K562 (cell line): ENCODE data around the gene DBNDD2. TPM values are rescaled to one million over a fixed set of nuclear protein-coding genes. Genes with fewer than 3 reads are reported as not detected.

Experiments
- ATAC-seq: fragments of 200-7000 bp; cut with Tn5 transposase; 3 replicates; pipeline ENCODE4 v1.9.1; 2020; ENCODE audit warnings: moderate library complexity
- BruUV-seq: library from RNA; stranded (reverse); fragments of 400-500 nt; replicated peaks from 2 replicates; lab custom pipeline; 2021; lab: Mats Ljungman, UMichigan
- CTCF ChIA-PET: fragments of 300-600 bp; formaldehyde crosslinking; extraction: SDS; loops from one replicate; lab custom pipeline; 2021; ENCODE audit warnings: low intra/inter-chr PET ratio; lab: Yijun Ruan, JAX
- POLR2A ChIA-PET: fragments of 300-600, 350-650 bp; sonication (Branson Sonifier 250); formaldehyde crosslinking; extraction: SDS; loops from one replicate; lab custom pipeline; 2021; ENCODE audit warnings: antibody characterized with exemption, inconsistent platforms; lab: Yijun Ruan, JAX
- DNase-seq, 4 experiments: peaks; one replicate each; pipeline versions ENCODE4 v3.0.0 to v3.0.0-alpha.2; 2011 to 2018; ENCODE audit warnings: low spot score in 3 of 4, mixed read lengths in 3 of 4; ENCODE audit errors: extremely low read depth in 1 of 4
- FAIRE-seq: peaks from 2 replicates; lab custom pipeline; 2011; peaks lifted over from hg19 to GRCh38; lab: Jason Lieb, UNC
- H2AFZ ChIP-seq: 2 replicates; pipeline ENCODE4 v1.6.0; 2011; ENCODE audit warnings: low read depth, low read length, control low read depth, inconsistent platforms
- H3K27ac ChIP-seq: fragments of 200-600 bp; 3 replicates; pipeline ENCODE4 v1.8.0; 2011; ENCODE audit warnings: low read depth, mild to moderate bottlenecking, control low read depth, inconsistent platforms, low read length, moderate library complexity, mixed read lengths; ENCODE audit errors: extremely low read depth
- H3K27me3 ChIP-seq, 2 experiments: fragments of 300-600 bp in 1 of 2; 2 replicates in 1 of 2; 3 replicates in 1 of 2; pipeline versions ENCODE4 v1.6.0 to v1.8.0; 2011; ENCODE audit warnings: inconsistent platforms in 2 of 2, low read length in 2 of 2, mild to moderate bottlenecking in 1 of 2, mixed read lengths in 1 of 2, moderate library complexity in 1 of 2; ENCODE audit not compliant: control insufficient read depth in 2 of 2, insufficient read depth in 2 of 2
- H3K36me3 ChIP-seq: fragments of 300-600 bp; 3 replicates; pipeline ENCODE4 v1.8.0; 2011; ENCODE audit warnings: mild to moderate bottlenecking, low read length, inconsistent platforms; ENCODE audit not compliant: control insufficient read depth, insufficient read depth
- H3K4me1 ChIP-seq, 2 experiments: fragments of 200-600 bp in 1 of 2; replicated peaks in 1 of 2; 2 replicates in 1 of 2; 3 replicates in 1 of 2; pipeline versions ENCODE4 v1.5.1 to v1.8.0; 2011; ENCODE audit warnings: inconsistent platforms in 2 of 2, low read length in 2 of 2, mild to moderate bottlenecking in 1 of 2, mixed read lengths in 1 of 2, moderate library complexity in 1 of 2; ENCODE audit not compliant: control insufficient read depth in 2 of 2, insufficient read depth in 2 of 2
- H3K4me2 ChIP-seq: 2 replicates; pipeline ENCODE4 v1.6.1; 2011; ENCODE audit warnings: low read length, control low read depth, inconsistent platforms, mixed read lengths; ENCODE audit not compliant: insufficient read depth
- H3K4me3 ChIP-seq: fragments of 200-600 bp; sonication (generic), shearing (Covaris generic); 2 replicates; pipeline ENCODE4 v1.5.1; 2016; ENCODE audit warnings: control low read depth, inconsistent platforms
- H3K79me2 ChIP-seq: fragments of 200-600 bp; 3 replicates; pipeline ENCODE4 v1.8.0; 2011; ENCODE audit warnings: low read length, inconsistent platforms; ENCODE audit not compliant: control insufficient read depth, insufficient read depth
- H3K9ac ChIP-seq, 2 experiments: 2 replicates each; pipeline versions ENCODE4 v1.6.0 to v1.6.1; 2011; ENCODE audit warnings: low read depth in 2 of 2, low read length in 2 of 2, control low read depth in 1 of 2, inconsistent platforms in 1 of 2, mild to moderate bottlenecking in 1 of 2, mixed read lengths in 1 of 2; ENCODE audit not compliant: insufficient read depth in 1 of 2
- H3K9me1 ChIP-seq: one replicate; pipeline ENCODE4 v1.6.0; 2011; ENCODE audit warnings: inconsistent platforms, mild to moderate bottlenecking, low read length, moderate library complexity; ENCODE audit not compliant: control insufficient read depth, insufficient read depth
- H3K9me3 ChIP-seq: replicated peaks from 2 replicates; pipeline ENCODE4 v1.5.1; 2011; ENCODE audit warnings: low read depth, low read length, inconsistent platforms; ENCODE audit not compliant: control insufficient read depth, insufficient read depth
- H4K20me1 ChIP-seq: replicated peaks from 2 replicates; pipeline ENCODE4 v1.6.1; 2011; ENCODE audit warnings: low read length, inconsistent platforms, mixed read lengths; ENCODE audit not compliant: control insufficient read depth, insufficient read depth
- CBX2 ChIP-seq: fragments of 200-600 bp; sonication (generic); IDR thresholded peaks from one replicate; pipeline ENCODE4 v1.6.1; 2012; ENCODE audit warnings: mild to moderate bottlenecking, low read length, inconsistent platforms; ENCODE audit not compliant: insufficient read depth, poor library complexity, severe bottlenecking
- HMG20B ChIP-seq: fragments of 250-450 bp; sonication (Bioruptor Pico); IDR thresholded peaks from 2 replicates; pipeline ENCODE4 v1.5.0; 2021; ENCODE audit warnings: mild to moderate bottlenecking
- NR2C1 ChIP-seq, 2 experiments: fragments of 450-650 bp; IDR thresholded peaks; 2 replicates each; pipeline ENCODE4 v1.6.1; 2017; ENCODE audit warnings: mild to moderate bottlenecking in 2 of 2, antibody characterized with exemption in 1 of 2, inconsistent platforms in 1 of 2, missing compliant biosample characterization in 1 of 2, missing genetic modification characterization in 1 of 2
- RBM39 ChIP-seq: fragments of 200-400 bp; formaldehyde crosslinking; optimal IDR thresholded peaks from 2 replicates; pipeline ENCODE3; 2018; ENCODE audit warnings: low read depth, low read length
- SMARCE1 ChIP-seq: fragments of 450-650 bp; IDR thresholded peaks from 2 replicates; pipeline ENCODE4 v1.7.1; 2016; ENCODE audit warnings: mild to moderate bottlenecking
- WGBS: fragments of 100-300 bp; shearing (Covaris generic); methylation state at CpG from one replicate; pipeline ENCODE4 v1.1.6; 2016; ENCODE audit warnings: low coverage, mixed read lengths; ENCODE audit not compliant: insufficient coverage; ENCODE audit errors: missing lambda C conversion rate; 5-methylcytosine and 5-hydroxymethylcytosine counted together
- in situ Hi-C: fragments of 300-500 bp; cut with MboI; formaldehyde crosslinking; loops from 4 replicates; pipeline ENCODE4 v1.15.0; 2018; ENCODE audit warnings: inconsistent platforms, mixed read lengths
- intact Hi-C: fragments of 100-400 bp; cut with micrococcal nuclease; formaldehyde crosslinking; loops from 2 replicates; pipeline ENCODE4 v1.14.2; 2022
- polyA plus RNA-seq, 8 experiments: library from polyadenylated mRNA; depleted of rRNA in 4 of 8; stranded (reverse) in 5 of 8; unstranded in 3 of 8; fragments of >200 nt; fragmentation: Nextera tagmentation in 2 of 8; fragmentation: Illumina TruSeq in 1 of 8; extraction: Ambion mirVana in 2 of 8; extraction: Trizol in 1 of 8; gene quantifications; 2 replicates each; pipeline versions ENCODE4 v1.2.1 to v1.2.3, GENCODE V29; 2011 to 2014; ENCODE audit warnings: inconsistent platforms in 1 of 8, missing spikeins in 1 of 8
- total RNA-seq, 7 experiments: library from RNA; depleted of rRNA in 6 of 7; stranded (reverse); fragments of >200 nt in 6 of 7; fragmentation: Illumina TruSeq in 2 of 7; extraction: Trizol in 2 of 7; gene quantifications; 2 replicates each; pipeline versions ENCODE4 v1.2.1 to v1.2.3, GENCODE V29; 2011 to 2021; ENCODE audit warnings: low replicate concordance in 1 of 7
- TF ChIP-seq, protein P1 (sequence below): fragments of 450-650 bp; IDR thresholded peaks from 2 replicates; pipeline ENCODE4 v1.6.1; 2016; ENCODE audit warnings: mild to moderate bottlenecking, moderate library complexity
- TF ChIP-seq, protein P2 (sequence below): fragments of 150-350 bp; conservative IDR thresholded peaks from 2 replicates; pipeline ENCODE4 v1.6.1; 2014; ENCODE audit warnings: low read length

Gene DBNDD2
- total and polyA plus RNA-seq, 9 of the 15 experiments (the other 6 are each of a cell fraction or from before 2014, with no cell fraction given) = 12.8 to 64.0 (median 35.8) TPM

DNA sequence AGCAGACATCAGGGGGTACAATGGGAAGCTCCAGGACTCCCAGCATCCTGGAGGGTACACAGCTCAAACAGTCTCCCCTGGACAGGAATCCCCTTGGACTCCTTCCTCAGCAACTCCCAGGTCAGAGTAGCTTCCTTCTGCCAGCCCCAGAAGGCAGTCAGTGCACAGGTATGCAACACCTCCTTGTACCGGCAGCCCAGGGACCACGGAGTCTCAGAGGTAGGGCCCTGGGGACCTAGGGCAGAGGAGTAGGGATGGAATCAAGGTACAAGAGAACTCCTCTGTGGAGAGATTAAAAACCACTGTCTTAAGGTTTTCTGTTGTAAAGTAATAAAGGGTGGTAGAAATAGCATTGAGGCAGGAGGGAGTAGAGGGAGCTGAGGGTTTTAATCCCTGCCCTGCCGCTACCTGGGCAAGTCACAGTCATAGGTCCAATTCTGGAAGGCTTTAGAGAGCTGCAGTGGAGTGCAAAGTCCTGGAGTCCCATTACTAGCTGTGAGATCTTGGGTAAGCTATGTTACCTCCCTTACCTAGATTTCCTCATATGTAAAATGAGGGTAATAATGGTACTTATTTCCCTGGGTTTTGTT lies 37.4 kb upstream of the DBNDD2 start:
- no peaks in the 10 kb centered on the region for H3K27me3 ChIP-seq
- WGBS = 87% methylated on average over 3 of the region's 3 CpGs
- no peaks in the 10 kb centered on the region for H4K20me1 ChIP-seq
- H2AFZ ChIP-seq = no peak overlapping the region
- ATAC-seq (no peak), DNase-seq (no peak), FAIRE-seq (no peak)
- no peaks in the 10 kb centered on the region for H3K9me3 ChIP-seq
- no peak overlapping the region for H3K4me3 ChIP-seq
- peaks cover 30% of the 10 kb centered on the region for H3K36me3 ChIP-seq
- H3K27ac ChIP-seq = no peak overlapping the region
- H3K79me2 ChIP-seq = no peaks in the 10 kb centered on the region; the same call in 2 of the 3 replicates
- H3K9me1 ChIP-seq = no peaks in the 10 kb centered on the region
- intact Hi-C loops = loop anchor here (5.0 kb wide), 1 partner anchor 402 kb away; no protein-coding TSS in a partner anchor
- no peak overlapping the region for H3K4me2 ChIP-seq
- POLR2A ChIA-PET = interaction anchor here (0.8 to 3.6 kb wide), 5 partner anchors 7 to 76 kb away, joined by 3 to 38 read pairs (median 4); partner anchors contain the start of gene SYS1
- no TSS peak for BruUV-seq
- CTCF ChIA-PET = no interaction called here
- peaks cover 7 to 15% of the 10 kb centered on the region in 2 experiments; a peak in 4 of 5 replicates for H3K4me1 ChIP-seq
- H3K9ac ChIP-seq = no peak overlapping the region
- in situ Hi-C loops = loop anchor here (5.0 kb wide), 1 partner anchor 67 kb away; no protein-coding TSS in a partner anchor
- TF ChIP-seq, protein P1, sequence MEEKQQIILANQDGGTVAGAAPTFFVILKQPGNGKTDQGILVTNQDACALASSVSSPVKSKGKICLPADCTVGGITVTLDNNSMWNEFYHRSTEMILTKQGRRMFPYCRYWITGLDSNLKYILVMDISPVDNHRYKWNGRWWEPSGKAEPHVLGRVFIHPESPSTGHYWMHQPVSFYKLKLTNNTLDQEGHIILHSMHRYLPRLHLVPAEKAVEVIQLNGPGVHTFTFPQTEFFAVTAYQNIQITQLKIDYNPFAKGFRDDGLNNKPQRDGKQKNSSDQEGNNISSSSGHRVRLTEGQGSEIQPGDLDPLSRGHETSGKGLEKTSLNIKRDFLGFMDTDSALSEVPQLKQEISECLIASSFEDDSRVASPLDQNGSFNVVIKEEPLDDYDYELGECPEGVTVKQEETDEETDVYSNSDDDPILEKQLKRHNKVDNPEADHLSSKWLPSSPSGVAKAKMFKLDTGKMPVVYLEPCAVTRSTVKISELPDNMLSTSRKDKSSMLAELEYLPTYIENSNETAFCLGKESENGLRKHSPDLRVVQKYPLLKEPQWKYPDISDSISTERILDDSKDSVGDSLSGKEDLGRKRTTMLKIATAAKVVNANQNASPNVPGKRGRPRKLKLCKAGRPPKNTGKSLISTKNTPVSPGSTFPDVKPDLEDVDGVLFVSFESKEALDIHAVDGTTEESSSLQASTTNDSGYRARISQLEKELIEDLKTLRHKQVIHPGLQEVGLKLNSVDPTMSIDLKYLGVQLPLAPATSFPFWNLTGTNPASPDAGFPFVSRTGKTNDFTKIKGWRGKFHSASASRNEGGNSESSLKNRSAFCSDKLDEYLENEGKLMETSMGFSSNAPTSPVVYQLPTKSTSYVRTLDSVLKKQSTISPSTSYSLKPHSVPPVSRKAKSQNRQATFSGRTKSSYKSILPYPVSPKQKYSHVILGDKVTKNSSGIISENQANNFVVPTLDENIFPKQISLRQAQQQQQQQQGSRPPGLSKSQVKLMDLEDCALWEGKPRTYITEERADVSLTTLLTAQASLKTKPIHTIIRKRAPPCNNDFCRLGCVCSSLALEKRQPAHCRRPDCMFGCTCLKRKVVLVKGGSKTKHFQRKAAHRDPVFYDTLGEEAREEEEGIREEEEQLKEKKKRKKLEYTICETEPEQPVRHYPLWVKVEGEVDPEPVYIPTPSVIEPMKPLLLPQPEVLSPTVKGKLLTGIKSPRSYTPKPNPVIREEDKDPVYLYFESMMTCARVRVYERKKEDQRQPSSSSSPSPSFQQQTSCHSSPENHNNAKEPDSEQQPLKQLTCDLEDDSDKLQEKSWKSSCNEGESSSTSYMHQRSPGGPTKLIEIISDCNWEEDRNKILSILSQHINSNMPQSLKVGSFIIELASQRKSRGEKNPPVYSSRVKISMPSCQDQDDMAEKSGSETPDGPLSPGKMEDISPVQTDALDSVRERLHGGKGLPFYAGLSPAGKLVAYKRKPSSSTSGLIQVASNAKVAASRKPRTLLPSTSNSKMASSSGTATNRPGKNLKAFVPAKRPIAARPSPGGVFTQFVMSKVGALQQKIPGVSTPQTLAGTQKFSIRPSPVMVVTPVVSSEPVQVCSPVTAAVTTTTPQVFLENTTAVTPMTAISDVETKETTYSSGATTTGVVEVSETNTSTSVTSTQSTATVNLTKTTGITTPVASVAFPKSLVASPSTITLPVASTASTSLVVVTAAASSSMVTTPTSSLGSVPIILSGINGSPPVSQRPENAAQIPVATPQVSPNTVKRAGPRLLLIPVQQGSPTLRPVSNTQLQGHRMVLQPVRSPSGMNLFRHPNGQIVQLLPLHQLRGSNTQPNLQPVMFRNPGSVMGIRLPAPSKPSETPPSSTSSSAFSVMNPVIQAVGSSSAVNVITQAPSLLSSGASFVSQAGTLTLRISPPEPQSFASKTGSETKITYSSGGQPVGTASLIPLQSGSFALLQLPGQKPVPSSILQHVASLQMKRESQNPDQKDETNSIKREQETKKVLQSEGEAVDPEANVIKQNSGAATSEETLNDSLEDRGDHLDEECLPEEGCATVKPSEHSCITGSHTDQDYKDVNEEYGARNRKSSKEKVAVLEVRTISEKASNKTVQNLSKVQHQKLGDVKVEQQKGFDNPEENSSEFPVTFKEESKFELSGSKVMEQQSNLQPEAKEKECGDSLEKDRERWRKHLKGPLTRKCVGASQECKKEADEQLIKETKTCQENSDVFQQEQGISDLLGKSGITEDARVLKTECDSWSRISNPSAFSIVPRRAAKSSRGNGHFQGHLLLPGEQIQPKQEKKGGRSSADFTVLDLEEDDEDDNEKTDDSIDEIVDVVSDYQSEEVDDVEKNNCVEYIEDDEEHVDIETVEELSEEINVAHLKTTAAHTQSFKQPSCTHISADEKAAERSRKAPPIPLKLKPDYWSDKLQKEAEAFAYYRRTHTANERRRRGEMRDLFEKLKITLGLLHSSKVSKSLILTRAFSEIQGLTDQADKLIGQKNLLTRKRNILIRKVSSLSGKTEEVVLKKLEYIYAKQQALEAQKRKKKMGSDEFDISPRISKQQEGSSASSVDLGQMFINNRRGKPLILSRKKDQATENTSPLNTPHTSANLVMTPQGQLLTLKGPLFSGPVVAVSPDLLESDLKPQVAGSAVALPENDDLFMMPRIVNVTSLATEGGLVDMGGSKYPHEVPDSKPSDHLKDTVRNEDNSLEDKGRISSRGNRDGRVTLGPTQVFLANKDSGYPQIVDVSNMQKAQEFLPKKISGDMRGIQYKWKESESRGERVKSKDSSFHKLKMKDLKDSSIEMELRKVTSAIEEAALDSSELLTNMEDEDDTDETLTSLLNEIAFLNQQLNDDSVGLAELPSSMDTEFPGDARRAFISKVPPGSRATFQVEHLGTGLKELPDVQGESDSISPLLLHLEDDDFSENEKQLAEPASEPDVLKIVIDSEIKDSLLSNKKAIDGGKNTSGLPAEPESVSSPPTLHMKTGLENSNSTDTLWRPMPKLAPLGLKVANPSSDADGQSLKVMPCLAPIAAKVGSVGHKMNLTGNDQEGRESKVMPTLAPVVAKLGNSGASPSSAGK = no peak
- TF ChIP-seq RBM39 = no peak
- TF ChIP-seq HMG20B (CRISPR knock-in tag) = no peak
- TF ChIP-seq, protein P2, sequence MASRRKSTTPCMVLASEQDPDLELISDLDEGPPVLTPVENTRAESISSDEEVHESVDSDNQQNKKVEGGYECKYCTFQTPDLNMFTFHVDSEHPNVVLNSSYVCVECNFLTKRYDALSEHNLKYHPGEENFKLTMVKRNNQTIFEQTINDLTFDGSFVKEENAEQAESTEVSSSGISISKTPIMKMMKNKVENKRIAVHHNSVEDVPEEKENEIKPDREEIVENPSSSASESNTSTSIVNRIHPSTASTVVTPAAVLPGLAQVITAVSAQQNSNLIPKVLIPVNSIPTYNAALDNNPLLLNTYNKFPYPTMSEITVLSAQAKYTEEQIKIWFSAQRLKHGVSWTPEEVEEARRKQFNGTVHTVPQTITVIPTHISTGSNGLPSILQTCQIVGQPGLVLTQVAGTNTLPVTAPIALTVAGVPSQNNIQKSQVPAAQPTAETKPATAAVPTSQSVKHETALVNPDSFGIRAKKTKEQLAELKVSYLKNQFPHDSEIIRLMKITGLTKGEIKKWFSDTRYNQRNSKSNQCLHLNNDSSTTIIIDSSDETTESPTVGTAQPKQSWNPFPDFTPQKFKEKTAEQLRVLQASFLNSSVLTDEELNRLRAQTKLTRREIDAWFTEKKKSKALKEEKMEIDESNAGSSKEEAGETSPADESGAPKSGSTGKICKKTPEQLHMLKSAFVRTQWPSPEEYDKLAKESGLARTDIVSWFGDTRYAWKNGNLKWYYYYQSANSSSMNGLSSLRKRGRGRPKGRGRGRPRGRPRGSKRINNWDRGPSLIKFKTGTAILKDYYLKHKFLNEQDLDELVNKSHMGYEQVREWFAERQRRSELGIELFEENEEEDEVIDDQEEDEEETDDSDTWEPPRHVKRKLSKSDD = no peak
- no peak for TF ChIP-seq SMARCE1
- TF ChIP-seq NR2C1 (IDR thresholded peaks at IDR 0.05) = no peak
- TF ChIP-seq NR2C1 (tag; IDR thresholded peaks at IDR 0.05) = no peak
- no peak for TF ChIP-seq CBX2
